ENCODE data around the gene TMEM255A. TPM values are rescaled to one million over a fixed set of nuclear protein-coding genes. Genes with fewer than 3 reads are reported as not detected.

The TMEM255A gene
- total RNA-seq, 1 experiment from 2014 or later = 0.31 TPM

GRCh38 chrX:120294651-120295050 is 16.6 kb downstream of the TMEM255A start:
- ChIA-PET CTCF (interaction anchor here (0.6 kb wide), 1 partner anchor 152 kb away, joined by 8 read pairs; no protein-coding TSS in a partner anchor), POLR2A (no interaction called here)
- no peak overlapping the region for H3K27ac ChIP-seq (ENCODE audit: low read length)
- no peaks in the 10 kb centered on the region; the same call in 1 of the 2 replicates for H3K4me1 ChIP-seq (ENCODE audit: control insufficient read depth, insufficient read depth, low read length)
- no peaks in the 10 kb centered on the region for H3K9me3 ChIP-seq (ENCODE audit: control insufficient read depth, insufficient read depth, low read depth, low read length)
- BruUV-seq (replicated peaks) = no TSS peak
- H3K27me3 ChIP-seq (ENCODE audit: control insufficient read depth, insufficient read depth, low read length) = no peaks in the 10 kb centered on the region
- in situ Hi-C loops (cut with HindIII; ENCODE audit: low pct_unique_long_range_greater_than_20kb, low sequenced_read_pairs) (no loop called here), intact Hi-C loops (cut with micrococcal nuclease; ENCODE audit: unreplicated experiment) (no loop called here)
- no peak overlapping the region for H3K4me3 ChIP-seq (ENCODE audit: low read depth in 2 of 2, low read length in 2 of 2)
- DNase-seq (ENCODE audit: low read depth, low spot score) (no peak), ATAC-seq (no peak)
- no peaks in the 10 kb centered on the region for H3K36me3 ChIP-seq (ENCODE audit: control insufficient read depth, insufficient read depth, low read length)
- TF ChIP-seq TCF7L2 (IDR thresholded peaks at IDR 0.05; ENCODE audit: low read depth, low read length) = no peak
- TF ChIP-seq POLR2AphosphoS5 (IDR thresholded peaks at IDR 0.05; ENCODE audit: low read depth, low read length) = no peak

GRCh38 chrX:120293015-120293414 is 18.2 kb downstream of the TMEM255A start:
- DNase-seq (ENCODE audit: low read depth, low spot score) (no peak), ATAC-seq (no peak)
- ChIA-PET POLR2A (no interaction called here), CTCF (no interaction called here)
- Histone ChIP-seq H3K4me3 (ENCODE audit: low read depth in 2 of 2, low read length in 2 of 2) (no peak overlapping the region), H3K4me1 (ENCODE audit: control insufficient read depth, insufficient read depth, low read length) (no peaks in the 10 kb centered on the region), H3K27ac (ENCODE audit: low read length) (no peak overlapping the region), H3K27me3 (ENCODE audit: control insufficient read depth, insufficient read depth, low read length) (no peaks in the 10 kb centered on the region), H3K36me3 (ENCODE audit: control insufficient read depth, insufficient read depth, low read length) (no peaks in the 10 kb centered on the region), H3K9me3 (ENCODE audit: control insufficient read depth, insufficient read depth, low read depth, low read length) (no peaks in the 10 kb centered on the region)
- intact Hi-C loops (cut with micrococcal nuclease; ENCODE audit: unreplicated experiment) (no loop called here), in situ Hi-C loops (cut with HindIII; ENCODE audit: low pct_unique_long_range_greater_than_20kb, low sequenced_read_pairs) (no loop called here)
- TF ChIP-seq SIN3A (IDR thresholded peaks at IDR 0.05; ENCODE audit: borderline replicate concordance, insufficient read depth, low read depth, low read length) (no peak), CTCF (IDR thresholded peaks at IDR 0.05) (no peak), POLR2AphosphoS5 (IDR thresholded peaks at IDR 0.05; ENCODE audit: low read depth, low read length) (no peak)
- no TSS peak for BruUV-seq (replicated peaks)

GRCh38 chrX:120291211-120291610 is 20.1 kb downstream of the TMEM255A start:
- no peak for ATAC-seq
- Histone ChIP-seq H3K27ac (ENCODE audit: low read length) (no peak overlapping the region), H3K9me3 (ENCODE audit: control insufficient read depth, insufficient read depth, low read depth, low read length) (no peaks in the 10 kb centered on the region), H3K4me1 (ENCODE audit: control insufficient read depth, insufficient read depth, low read length) (no peaks in the 10 kb centered on the region), H3K27me3 (ENCODE audit: control insufficient read depth, insufficient read depth, low read length) (no peaks in the 10 kb centered on the region), H3K36me3 (ENCODE audit: control insufficient read depth, insufficient read depth, low read length) (no peaks in the 10 kb centered on the region), H3K4me3 (ENCODE audit: low read depth in 2 of 2, low read length in 2 of 2) (no peak overlapping the region)
- CTCF ChIA-PET = no interaction called here
- TF ChIP-seq CTCF (IDR thresholded peaks at IDR 0.05) = no peak
- no peak for TF ChIP-seq TCF7L2 (IDR thresholded peaks at IDR 0.05; ENCODE audit: low read depth, low read length)
- no peak for TF ChIP-seq REST (IDR thresholded peaks at IDR 0.05; ENCODE audit: insufficient read depth in 1 of 2, low read depth in 2 of 2, low read length in 1 of 2)
- TF ChIP-seq POLR2AphosphoS5 (IDR thresholded peaks at IDR 0.05; ENCODE audit: low read depth, low read length) = no peak
- no peak for TF ChIP-seq SIN3A (IDR thresholded peaks at IDR 0.05; ENCODE audit: borderline replicate concordance, insufficient read depth, low read depth, low read length)
- no peak for DNase-seq (ENCODE audit: low read depth, low spot score)
- BruUV-seq (replicated peaks) = no TSS peak
- in situ Hi-C loops (cut with HindIII; ENCODE audit: low pct_unique_long_range_greater_than_20kb, low sequenced_read_pairs) = no loop called here
- POLR2A ChIA-PET = no interaction called here
- intact Hi-C loops (cut with micrococcal nuclease; ENCODE audit: unreplicated experiment) = no loop called here

Data from Panc1 (cell line).